GM18868 (cell line): ENCODE results near the gene LRRN2.

Experiments
- ATAC-seq: cut with Tn5 transposase; IDR thresholded peaks from one replicate; pipeline ENCODE4 v1.9.1; 2021; ENCODE audit warnings: mild to moderate bottlenecking, moderate library complexity; ENCODE audit not compliant: unreplicated experiment

Gene LRRN2

DNA sequence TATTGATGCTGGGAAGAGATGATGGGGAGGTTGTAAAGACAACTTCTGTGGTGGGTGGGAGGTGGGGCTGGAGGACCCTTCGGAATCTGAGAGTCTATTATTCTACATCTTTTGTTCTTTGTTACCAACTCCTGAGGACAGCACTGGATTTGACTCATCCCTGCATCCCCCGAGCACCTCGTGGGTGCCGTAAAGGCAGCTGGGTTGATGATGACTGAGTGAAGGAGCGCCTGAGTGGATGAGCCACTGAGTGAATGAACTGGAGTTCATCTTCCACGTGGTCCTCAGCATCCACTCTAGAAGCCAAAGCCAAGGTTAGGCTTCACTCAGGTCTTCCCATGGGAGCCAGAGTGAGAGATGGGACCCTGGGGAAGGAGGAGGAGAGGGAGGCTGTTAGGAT, 77.6 kb downstream of the LRRN2 start:
- no peak for ATAC-seq

DNA sequence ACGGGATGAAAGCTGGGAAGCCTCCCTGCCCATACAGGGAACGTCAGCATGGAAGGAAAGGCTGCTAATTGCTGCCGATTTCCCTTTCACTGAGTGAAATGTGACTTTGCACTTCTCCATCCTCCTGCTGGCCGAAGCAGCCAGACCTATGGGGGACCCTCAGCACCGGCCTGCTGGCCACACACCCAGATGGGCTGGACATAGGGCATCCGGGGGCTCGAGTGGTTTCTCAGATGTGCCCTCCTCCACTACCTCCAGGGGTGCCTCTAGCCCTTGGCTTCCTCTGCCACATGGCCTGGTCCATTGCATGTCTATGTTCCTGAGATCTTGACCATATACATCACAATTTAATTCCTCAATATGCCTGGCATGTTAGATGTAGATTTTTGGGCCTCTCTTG, 79.7 kb downstream of the LRRN2 start:
- ATAC-seq = no peak

DNA sequence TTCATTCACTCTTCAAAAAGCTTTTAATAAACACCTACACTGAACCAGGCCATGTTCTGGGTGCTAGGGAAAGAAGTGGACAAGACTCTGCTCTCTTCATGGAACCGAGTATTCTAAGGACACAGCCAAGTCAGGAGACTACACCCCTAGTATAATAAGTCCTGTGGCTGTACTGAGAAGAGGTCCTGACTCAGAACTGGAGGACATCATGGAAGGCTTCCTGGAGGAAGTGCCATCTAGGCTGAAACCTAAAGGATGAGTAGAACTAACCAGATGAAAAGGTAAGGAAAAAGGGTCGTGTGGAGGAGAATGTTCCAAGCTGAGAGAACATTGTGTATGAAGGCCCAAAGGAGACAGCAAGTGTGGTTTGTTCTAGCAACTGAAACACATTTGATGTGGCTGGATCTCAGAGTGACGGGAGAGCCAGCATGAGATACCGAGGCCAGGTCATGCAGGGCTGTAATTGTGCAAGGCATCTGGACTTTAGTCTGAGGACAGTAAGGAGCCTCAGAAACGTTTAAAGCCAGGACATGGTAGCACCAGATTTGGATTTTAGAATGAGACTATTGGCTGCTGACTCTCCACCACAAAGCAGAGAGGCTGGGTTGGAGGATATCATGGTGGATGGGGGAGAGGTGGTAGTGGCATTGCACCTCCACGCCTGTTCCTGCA, 82.5 kb downstream of the LRRN2 start:
- ATAC-seq = no peak

DNA sequence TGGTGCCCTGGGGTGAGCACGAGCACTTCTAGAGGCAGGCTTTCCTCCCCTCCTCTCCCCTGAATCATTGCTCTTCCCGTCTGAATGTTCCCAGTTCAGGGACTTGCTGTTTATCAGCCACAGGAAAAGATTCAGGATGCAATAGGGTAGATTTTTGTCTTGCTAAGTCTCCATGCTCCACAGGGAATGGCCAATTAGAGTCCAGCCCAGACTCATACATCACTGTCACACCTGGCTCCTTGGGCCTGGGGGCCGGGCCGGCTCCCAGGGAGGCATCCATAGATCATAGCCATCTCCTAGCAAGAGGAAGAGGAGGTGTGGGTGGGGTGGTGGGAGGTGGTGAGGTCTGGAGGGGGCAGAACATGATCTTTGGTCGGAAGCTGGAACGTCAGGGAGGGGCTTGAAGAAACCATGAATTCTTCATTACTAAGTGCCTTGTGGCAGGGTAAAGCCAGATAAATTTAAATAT, 83.4 kb downstream of the LRRN2 start:
- no peak for ATAC-seq

- ATAC-seq = no peak
Measured at GRCh38 chr1:204600968-204601367, 84.6 kb downstream of the LRRN2 start.

- ATAC-seq = no peak
Measured at GRCh38 chr1:204600203-204600602, 85.3 kb downstream of the LRRN2 start.

DNA sequence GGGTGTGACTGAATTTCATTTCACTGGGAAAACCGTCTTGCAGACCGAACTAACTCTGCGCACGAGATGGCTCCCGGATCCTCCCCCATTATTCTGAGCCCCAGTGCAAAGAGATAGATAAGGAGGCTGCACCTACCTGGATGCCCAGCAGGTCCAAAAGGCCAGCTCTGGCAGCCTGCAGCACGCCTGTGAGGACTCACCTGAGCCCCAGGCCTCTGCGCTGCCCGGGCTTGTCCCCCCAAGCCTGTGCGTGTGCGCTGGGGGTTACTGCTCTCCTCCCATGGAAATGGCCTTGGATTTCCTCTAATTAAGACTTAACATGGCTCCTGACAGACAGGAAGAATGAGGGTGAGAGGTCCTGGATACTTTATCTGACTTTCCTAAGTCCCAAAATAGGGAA, 85.9 kb downstream of the LRRN2 start:
- no peak for ATAC-seq

DNA sequence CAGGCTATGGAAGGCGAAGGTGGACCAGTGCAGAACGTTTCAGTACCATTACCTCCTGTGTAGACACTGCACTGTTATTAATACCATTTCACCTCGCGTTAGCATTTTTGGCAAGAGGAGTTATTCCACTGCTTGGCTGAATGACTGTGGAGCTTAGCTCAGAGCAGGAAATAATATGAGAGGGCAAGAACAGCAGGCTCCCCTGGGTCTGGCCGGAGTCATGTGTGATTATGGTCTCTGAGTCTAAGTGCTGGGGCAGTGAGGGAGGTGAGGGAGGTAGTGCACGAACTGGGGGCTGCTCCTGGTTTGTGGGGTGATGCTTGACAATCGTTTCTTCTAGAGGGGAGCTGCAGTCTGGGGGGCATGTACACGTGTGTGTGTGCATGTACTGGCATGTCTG, 86.4 kb downstream of the LRRN2 start:
- ATAC-seq = no peak

DNA sequence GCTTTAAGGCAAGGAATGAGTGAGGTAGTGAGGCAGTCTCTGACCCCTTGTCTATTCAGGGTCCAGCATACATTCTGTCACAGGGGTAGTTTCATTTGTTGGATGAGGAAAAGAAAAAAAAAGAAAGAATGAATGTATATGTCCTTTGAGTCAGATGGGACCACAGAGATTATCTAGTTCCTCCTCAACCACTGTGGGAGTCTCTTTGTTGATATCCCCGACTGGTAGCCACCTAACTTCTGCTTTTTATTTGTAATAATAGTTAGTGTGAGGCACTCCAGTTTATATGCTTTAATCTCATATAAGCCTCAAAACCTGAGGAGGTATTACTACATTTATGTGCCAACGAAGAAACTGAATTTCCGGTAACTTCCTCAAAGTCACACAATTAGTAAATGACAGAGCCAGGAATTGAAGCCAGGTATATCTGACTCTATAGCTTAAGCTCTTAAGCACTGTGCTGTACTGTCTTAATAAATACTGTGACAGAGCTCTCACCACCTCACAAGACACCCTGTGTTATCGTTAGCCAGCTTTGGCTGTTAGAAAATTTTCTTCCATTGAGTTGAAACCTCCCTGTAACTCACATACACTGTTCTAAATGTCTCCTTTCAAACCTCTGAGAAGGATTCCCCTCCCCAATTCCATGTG, 87.1 kb downstream of the LRRN2 start:
- ATAC-seq = no peak

GRCh38 chr1:204592246-204592948, 93.1 kb downstream of the LRRN2 start:
- no peak for ATAC-seq

- no peak for ATAC-seq
Measured at GRCh38 chr1:204591473-204592090, 94.0 kb downstream of the LRRN2 start.

DNA sequence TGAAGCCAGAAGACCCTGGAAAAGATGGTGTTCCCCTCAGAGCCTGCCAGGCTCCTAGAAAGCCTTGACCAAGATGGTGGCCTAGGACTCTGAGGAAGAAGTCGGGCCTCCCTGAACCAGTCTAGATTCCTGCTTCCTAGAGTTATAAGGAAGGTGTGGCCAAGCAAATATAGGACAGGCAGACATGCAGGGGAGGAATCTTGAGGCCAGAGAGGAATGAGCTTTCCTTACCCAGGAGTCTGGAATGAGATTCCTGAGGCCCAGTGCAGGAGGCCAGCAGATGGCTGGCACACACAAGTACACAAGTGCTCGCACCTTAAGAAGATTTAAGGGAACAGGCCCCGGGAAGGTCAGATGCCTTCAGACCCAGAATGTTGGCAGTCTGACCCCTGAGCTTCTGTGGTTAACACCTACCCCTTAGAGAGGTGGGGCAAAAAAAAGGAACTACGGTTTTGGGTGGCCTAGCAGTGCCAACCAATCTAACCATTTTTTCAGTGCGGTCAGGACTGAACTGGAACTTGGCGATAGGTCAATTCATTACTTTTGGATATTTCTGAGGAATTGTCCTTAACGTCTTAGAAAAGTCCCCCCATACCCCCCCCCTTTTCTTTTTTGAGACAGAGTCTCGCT, 96.0 kb downstream of the LRRN2 start:
- ATAC-seq = no peak

DNA sequence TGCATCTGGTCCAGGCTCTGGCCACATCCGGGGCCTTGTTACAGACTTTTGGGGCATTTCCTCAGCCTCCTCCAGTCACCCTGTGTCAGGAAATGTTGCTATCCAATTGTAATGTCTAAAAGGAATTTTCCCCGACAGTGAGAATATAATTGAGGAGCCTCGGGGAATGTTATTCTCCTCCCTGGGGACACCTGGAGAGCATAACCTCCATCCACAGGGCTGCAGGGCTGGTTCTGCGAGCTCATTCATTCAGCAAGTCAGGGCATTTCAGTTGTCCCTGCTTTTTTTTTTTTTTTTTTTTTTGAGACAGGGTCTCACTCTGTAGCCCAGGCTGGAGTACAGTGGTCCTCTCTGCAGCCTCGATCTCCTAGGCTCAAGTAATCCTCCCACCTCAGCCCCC, 96.7 kb downstream of the LRRN2 start:
- ATAC-seq = no peak

- no peak for ATAC-seq
Measured at GRCh38 chr1:204587621-204588020, 97.9 kb downstream of the LRRN2 start.

DNA sequence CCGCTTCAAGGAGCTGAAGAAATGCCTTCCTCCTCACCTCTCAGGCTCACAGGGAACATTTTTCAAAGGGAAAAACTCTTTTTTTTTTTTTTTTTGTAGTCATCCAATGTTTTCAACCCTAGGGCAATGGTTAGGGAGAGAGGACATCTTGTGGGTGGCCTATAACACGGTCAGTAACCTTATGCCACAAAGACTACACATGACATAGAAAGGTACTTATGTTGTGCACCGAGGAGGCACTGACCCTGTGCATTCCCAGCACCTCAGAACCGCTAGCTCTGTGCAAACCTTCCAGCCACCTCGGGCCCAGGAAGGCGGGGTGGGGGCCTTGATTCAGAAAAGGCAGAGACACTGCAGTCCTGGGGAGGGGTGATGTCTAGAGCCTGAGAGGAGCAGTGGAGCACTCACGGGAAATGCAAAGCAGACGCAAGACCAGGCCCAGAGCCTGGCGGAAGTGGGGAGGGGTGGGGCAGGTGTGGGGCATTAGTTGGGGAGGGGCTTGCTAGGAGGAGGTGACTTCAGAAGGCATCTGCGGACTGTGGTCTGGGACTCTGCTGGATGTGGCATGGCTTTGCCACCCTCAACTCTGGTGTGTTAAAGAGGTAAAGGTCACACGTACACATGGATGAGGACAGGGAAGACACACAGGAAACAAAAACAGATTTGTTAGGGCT, 100.7 kb downstream of the LRRN2 start:
- no peak for ATAC-seq

GRCh38 chr1:204583909-204584632, 101.5 kb downstream of the LRRN2 start:
- no peak for ATAC-seq

GRCh38 chr1:204581759-204582158, 103.8 kb downstream of the LRRN2 start:
- ATAC-seq = no peak

- ATAC-seq = no peak
Measured at GRCh38 chr1:204580862-204581261, 104.7 kb downstream of the LRRN2 start.

DNA sequence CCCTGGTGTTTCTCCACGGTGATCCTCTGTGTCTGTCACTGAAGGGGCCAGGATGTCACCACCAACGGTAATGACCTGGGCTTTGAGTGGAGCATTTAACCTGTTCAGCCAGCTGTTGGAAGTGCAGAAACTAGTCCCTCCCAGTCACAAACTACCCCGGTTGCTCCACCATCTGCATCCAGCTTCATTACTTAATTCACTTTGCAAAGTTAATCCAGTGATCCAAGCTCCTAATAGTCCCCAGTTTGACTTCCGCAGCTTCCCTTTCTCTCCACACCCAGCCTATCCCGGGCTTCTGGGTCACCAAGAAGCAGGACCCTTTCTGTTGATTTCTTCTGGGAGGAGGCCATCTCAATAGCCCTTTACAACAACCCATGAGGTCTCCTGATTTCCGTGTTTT, 105.9 kb downstream of the LRRN2 start:
- no peak for ATAC-seq
